ENCODE results near the gene TNFRSF4. TPM values are rescaled to one million over a fixed set of nuclear protein-coding genes. Genes with fewer than 3 reads are reported as not detected.

TNFRSF4 gene
- total RNA-seq, 1 donor = 0.43 TPM

DNA sequence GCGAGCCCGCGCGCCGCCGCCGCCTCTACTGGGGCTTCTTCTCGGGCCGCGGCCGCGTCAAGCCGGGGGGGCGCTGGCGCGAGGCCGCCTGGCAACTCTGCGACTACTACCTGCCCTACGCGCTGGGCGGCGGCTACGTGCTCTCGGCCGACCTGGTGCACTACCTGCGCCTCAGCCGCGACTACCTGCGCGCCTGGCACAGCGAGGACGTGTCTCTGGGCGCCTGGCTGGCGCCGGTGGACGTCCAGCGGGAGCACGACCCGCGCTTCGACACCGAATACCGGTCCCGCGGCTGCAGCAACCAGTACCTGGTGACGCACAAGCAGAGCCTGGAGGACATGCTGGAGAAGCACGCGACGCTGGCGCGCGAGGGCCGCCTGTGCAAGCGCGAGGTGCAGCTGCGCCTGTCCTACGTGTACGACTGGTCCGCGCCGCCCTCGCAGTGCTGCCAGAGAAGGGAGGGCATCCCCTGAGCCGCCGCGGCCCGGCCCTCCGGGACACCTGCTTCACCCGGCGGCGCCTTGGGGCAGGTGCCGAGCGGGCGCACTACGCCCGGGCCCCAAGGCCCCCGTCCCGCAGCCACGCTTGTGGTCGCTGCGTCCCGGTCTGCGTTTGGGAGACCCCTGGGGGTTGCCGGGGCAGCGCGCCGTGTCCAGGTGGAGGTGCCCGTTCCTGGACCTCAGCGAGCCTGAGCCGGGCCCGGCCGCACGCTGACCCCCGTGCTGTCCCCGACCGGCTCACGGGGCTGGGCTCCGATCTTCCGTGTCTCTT, 19.0 kb upstream of the TNFRSF4 start:
- DNase-seq (ENCODE audit: low read depth) = no peak
- TF ChIP-seq, protein P1, sequence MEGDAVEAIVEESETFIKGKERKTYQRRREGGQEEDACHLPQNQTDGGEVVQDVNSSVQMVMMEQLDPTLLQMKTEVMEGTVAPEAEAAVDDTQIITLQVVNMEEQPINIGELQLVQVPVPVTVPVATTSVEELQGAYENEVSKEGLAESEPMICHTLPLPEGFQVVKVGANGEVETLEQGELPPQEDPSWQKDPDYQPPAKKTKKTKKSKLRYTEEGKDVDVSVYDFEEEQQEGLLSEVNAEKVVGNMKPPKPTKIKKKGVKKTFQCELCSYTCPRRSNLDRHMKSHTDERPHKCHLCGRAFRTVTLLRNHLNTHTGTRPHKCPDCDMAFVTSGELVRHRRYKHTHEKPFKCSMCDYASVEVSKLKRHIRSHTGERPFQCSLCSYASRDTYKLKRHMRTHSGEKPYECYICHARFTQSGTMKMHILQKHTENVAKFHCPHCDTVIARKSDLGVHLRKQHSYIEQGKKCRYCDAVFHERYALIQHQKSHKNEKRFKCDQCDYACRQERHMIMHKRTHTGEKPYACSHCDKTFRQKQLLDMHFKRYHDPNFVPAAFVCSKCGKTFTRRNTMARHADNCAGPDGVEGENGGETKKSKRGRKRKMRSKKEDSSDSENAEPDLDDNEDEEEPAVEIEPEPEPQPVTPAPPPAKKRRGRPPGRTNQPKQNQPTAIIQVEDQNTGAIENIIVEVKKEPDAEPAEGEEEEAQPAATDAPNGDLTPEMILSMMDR (IDR thresholded peaks at IDR 0.05; ENCODE audit: insufficient read depth, low read depth, low read length) = no peak
- H3K4me3 ChIP-seq (ENCODE audit: low read depth, low read length) = no peak overlapping the region

DNA sequence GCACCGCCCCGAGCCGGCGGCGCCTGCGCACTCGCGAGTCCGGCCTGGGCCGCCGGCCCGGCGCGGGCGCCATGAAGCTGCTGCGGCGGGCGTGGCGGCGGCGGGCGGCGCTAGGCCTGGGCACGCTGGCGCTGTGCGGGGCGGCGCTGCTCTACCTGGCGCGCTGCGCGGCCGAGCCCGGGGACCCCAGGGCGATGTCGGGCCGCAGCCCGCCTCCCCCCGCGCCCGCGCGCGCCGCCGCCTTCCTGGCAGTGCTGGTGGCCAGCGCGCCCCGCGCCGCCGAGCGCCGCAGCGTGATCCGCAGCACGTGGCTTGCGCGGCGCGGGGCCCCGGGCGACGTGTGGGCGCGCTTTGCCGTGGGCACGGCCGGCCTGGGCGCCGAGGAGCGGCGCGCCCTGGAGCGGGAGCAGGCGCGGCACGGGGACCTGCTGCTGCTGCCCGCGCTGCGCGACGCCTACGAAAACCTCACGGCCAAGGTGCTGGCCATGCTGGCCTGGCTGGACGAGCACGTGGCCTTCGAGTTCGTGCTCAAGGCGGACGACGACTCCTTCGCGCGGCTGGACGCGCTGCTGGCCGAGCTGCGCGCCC, 18.3 kb upstream of the TNFRSF4 start, which contains the start of gene B3GALT6:
B3GALT6 (plus strand) TSS at position 30 of the 588 bp plus-strand sequence; CDS start at position 72, 42 bp downstream.
- TF ChIP-seq, protein P1 (IDR thresholded peaks at IDR 0.05; ENCODE audit: insufficient read depth, low read depth, low read length) = no peak
- H3K4me3 ChIP-seq (ENCODE audit: low read depth, low read length) = peak within 1 kb of the TSS; percentile 88
- DNase-seq (ENCODE audit: low read depth) = no peak

DNA sequence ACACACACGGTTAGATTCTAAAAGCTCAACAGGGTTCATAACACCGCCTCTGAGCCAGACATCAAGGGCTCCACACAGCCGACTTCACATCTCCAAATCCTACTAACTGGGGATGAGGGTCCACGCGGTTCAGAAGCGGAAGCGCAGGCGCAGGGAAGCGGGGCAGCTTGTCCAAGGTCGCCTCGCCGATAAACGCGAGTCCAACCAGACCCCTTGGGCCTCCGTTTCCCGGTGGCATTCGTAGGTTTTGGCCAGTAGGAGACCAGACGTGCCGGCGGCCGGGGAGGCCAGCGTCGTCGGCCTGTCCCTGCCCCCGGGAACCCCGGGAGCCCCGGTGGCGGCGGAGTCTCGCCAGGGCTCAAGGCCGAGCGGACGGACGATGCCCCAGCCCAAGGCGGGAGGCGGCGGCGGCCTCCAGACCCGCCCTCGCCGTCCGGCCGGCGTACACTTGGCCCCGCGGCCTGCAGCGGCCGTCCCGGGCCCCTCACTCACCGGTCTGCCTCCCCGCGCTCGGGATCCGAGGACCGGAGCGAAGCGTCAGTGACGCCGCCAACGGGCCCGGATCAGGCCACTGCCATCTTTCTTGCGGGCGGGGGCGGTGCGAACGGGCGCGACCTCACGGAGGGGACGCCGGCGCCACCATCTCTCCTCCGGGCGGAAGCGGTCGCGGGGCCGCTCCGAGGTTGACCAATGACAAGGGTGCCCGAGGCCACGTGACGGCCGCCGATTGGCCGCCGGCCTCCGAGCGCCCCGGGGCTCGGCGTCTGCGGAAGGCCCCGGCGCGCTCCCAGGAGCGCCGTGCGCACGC, 17.7 kb upstream of the TNFRSF4 start, which contains the start of gene SDF4:
SDF4 (minus strand) TSS at position 602 of the 808 bp plus-strand sequence. CDS start 3,229 bp downstream, outside the sequence.
- TF ChIP-seq, protein P1 (IDR thresholded peaks at IDR 0.05; ENCODE audit: insufficient read depth, low read depth, low read length) = no peak

DNA sequence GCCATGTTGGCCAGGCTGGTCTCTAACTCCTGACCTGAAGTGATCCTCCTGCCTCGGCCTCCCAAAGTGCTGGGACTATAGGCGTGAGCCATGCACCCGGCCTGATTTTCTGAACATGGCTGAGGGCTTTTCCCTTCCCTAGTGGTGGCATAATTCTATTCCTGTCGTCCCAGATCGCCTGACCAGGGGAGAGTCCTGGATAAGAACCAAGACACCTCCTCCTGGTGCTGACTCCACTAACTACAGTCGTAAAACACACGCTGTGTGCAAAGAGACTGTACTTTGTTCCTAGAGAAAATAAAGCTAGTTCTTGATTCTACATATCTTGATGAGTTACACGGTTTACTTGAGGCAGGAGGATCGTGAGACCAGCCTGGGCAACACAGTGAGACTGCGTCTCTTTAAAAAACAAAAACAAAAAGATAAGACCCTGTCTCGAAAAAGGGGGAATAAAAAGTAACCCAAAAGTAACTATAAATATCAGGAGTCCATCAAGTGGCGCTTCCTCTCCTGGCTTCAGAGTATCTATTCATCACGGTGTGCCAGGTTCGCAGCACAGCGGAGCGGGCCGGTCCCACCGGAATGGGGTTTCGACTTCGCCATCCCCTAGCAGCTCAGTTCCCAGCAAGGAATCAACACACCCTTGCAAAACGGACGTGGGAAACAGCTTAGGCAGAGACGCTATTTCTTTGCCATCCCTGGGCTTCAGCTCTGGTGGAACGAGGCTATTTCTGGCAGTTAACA, 16.9 kb upstream of the TNFRSF4 start:
- TF ChIP-seq, protein P1 (IDR thresholded peaks at IDR 0.05; ENCODE audit: insufficient read depth, low read depth, low read length) = peak; percentile 42
- peak; percentile 78 for DNase-seq (ENCODE audit: low read depth)
- H3K4me3 ChIP-seq (ENCODE audit: low read depth, low read length) = peak overlapping the region; percentile 88

More for the DNA sequence above, 17.7 kb upstream of the TNFRSF4 start, which contains the start of gene SDF4:
- H3K4me3 ChIP-seq (ENCODE audit: low read depth, low read length) = peak within 1 kb of the TSS; percentile 88
- DNase-seq (ENCODE audit: low read depth) = peak; percentile 97

DNA sequence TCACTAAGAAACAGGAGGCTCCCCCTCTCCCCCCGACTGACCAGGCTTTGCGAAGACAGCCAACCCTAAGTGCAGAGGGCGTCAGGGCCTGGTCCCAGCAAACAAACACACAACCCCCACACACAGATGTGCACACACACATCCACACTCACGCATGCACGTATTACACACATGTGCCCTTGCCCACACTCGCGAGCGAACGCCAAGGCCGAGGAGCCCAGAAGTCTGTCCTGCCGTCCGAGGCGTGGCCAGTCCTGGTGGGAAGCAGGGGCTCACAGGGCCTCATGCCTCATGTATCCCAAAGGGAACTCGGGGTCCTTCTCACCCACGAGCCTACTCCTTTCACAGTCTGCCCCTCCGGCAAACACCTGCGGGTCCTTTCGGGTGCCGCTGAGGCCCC, 15.8 kb upstream of the TNFRSF4 start:
- TF ChIP-seq, protein P1 (IDR thresholded peaks at IDR 0.05; ENCODE audit: insufficient read depth, low read depth, low read length) = no peak
- no peak overlapping the region for H3K4me3 ChIP-seq (ENCODE audit: low read depth, low read length)
- DNase-seq (ENCODE audit: low read depth) = no peak
